ENCODE measurements around the gene PIK3CG. TPM values are rescaled to one million over a fixed set of nuclear protein-coding genes. Genes with fewer than 3 reads are reported as not detected.
A peak's percentile ranks its signal among the peaks of the same experiment; 100 is the strongest.

Gene PIK3CG
- polyA plus RNA-seq, 3 donors from 2014 or later: 21.3 to 65.0 (median 30.6) TPM

DNA sequence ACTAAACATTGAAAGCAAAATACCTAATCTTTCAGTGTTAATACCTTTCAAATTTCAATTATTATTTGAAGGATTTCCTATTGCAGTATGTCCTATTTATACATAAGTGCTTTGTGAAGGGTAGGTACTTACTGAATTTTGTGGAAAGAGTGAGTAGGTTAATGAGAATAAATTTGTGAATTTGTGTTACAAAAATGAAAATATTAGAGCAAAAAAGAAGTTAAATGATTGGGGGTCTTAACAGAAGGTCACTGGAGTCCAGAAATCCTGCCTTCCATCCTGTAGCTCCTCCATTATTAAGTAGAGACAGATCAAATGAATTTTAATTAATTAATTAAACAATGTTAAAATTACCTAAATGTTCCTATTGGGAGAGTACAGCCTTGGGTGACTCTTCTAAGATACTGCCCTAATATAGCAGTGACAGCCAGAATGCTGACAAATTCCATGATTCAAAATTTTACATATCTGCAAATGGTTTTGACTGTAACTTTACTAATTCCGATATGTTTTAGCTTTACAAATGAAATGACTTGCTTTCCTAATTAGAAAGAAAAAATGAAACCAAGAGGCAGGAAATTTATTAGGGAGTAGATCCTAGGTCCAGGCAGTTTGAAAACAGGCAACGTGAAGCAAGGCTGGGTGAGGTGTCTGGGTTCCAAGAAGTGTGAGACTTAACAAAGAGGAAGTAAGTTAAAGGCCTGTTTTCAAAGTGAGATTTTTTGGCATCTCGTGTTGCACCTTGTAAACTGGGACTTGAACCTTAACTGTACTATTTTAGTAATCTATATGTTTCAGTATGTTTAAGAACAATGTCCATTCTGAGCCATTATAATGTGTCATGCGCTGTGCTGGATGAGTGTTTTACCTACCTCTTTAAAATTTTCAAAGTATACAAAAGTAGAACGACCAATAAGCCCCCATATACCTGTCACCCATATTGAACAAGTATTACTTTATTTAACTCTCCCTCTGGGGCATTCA is 1.5 kb downstream of the PIK3CG start:
- peak overlapping the region; percentile 92 to 96 (median 94) for H3K27ac Mint-ChIP-seq
- H3K27me3 Mint-ChIP-seq (ENCODE audit: low read depth in 3 of 3): peaks cover 0 to 5% (median 0%) of the 10 kb centered on the region in 3 donors
- H3K4me1 Mint-ChIP-seq: peaks cover 90 to 92% of the 10 kb centered on the region in 2 donors
- peak overlapping the region; percentile 92 to 97 (median 97) for H3K4me3 Mint-ChIP-seq
- H3K36me3 Mint-ChIP-seq: peaks cover 22 to 36% (median 24%) of the 10 kb centered on the region in 3 donors
- no peaks in the 10 kb centered on the region for H3K9me3 Mint-ChIP-seq
- DNase-seq: peak; percentile 40 to 44 (median 42)

DNA sequence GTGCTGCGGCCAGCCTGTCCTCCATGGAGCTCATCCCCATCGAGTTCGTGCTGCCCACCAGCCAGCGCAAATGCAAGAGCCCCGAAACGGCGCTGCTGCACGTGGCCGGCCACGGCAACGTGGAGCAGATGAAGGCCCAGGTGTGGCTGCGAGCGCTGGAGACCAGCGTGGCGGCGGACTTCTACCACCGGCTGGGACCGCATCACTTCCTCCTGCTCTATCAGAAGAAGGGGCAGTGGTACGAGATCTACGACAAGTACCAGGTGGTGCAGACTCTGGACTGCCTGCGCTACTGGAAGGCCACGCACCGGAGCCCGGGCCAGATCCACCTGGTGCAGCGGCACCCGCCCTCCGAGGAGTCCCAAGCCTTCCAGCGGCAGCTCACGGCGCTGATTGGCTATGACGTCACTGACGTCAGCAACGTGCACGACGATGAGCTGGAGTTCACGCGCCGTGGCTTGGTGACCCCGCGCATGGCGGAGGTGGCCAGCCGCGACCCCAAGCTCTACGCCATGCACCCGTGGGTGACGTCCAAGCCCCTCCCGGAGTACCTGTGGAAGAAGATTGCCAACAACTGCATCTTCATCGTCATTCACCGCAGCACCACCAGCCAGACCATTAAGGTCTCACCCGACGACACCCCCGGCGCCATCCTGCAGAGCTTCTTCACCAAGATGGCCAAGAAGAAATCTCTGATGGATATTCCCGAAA is 2.7 kb downstream of the PIK3CG start:
- Mint-ChIP-seq H3K36me3 (peaks cover 32 to 46% (median 33%) of the 10 kb centered on the region in 3 donors), H3K9me3 (no peaks in the 10 kb centered on the region), H3K4me3 (peak overlapping the region in 4 of 5 donors; percentile 92 to 97 (median 97)), H3K27me3 (ENCODE audit: low read depth in 3 of 3) (peaks cover 0 to 5% (median 0%) of the 10 kb centered on the region in 3 donors), H3K27ac (peak overlapping the region; percentile 92 to 96 (median 94)), H3K4me1 (peaks cover 90 to 92% of the 10 kb centered on the region in 2 donors)
- no peak for DNase-seq

DNA sequence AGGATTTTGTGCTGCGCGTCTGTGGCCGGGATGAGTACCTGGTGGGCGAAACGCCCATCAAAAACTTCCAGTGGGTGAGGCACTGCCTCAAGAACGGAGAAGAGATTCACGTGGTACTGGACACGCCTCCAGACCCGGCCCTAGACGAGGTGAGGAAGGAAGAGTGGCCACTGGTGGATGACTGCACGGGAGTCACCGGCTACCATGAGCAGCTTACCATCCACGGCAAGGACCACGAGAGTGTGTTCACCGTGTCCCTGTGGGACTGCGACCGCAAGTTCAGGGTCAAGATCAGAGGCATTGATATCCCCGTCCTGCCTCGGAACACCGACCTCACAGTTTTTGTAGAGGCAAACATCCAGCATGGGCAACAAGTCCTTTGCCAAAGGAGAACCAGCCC is 3.3 kb downstream of the PIK3CG start:
- Mint-ChIP-seq H3K4me1 (peaks cover 90 to 92% of the 10 kb centered on the region in 2 donors), H3K27ac (peak overlapping the region; percentile 69 to 92 (median 78)), H3K4me3 (peak overlapping the region; percentile 45 to 80 (median 68)), H3K36me3 (peaks cover 33 to 49% (median 37%) of the 10 kb centered on the region in 3 donors), H3K27me3 (ENCODE audit: low read depth in 3 of 3) (peaks cover 0 to 6% (median 0%) of the 10 kb centered on the region in 3 donors), H3K9me3 (no peaks in the 10 kb centered on the region)
- no peak for DNase-seq

DNA sequence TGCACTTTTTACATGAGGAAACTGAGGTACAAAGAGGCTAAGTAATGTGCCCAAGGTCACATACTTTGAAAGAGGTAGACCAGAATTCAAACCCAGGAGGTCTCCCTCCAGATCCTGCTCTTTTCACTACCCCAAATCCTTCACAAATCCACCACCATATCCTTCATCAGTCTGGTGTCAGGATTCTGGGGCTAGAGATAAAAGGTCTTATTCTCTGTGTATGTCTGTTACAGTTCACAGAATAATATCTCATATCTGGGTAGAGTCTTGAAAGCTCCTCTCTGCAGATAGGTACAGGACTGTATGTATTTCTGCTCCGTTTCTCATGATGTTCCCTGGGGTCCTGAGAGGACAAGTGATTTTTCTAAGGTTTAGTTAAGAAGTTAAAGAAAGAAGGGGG is 4.9 kb downstream of the PIK3CG start:
- peak overlapping the region; percentile 63 to 80 (median 69) for H3K4me3 Mint-ChIP-seq
- peaks cover 88 to 92% of the 10 kb centered on the region in 2 donors for H3K4me1 Mint-ChIP-seq
- no peak for DNase-seq
- H3K27me3 Mint-ChIP-seq (ENCODE audit: low read depth in 3 of 3): peaks cover 0 to 7% (median 0%) of the 10 kb centered on the region in 3 donors
- peaks cover 47 to 65% (median 52%) of the 10 kb centered on the region in 3 donors for H3K36me3 Mint-ChIP-seq
- peak overlapping the region; percentile 52 to 90 (median 72) for H3K27ac Mint-ChIP-seq
- no peaks in the 10 kb centered on the region for H3K9me3 Mint-ChIP-seq

DNA sequence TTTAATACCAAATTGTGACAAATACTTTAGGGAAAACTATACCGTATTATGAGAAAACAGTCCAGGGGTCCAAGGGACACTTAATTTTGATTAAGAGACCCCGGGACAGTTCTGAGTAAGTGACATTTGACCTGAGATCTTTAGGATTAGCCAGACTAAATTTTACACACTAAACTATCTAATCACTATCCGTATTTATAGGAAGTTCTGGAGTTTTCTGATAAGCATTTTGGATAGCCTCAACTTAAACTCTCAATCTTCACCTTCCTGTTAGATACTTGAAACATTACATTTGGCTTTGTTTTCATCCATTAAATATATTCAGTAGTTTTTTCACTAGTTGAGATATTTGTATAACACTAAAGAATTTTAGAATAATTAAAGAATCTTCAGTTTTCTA is 5.4 kb downstream of the PIK3CG start:
- peaks cover 87 to 95% of the 10 kb centered on the region in 2 donors for H3K4me1 Mint-ChIP-seq
- H3K36me3 Mint-ChIP-seq: peaks cover 52 to 71% (median 56%) of the 10 kb centered on the region in 3 donors

DNA sequence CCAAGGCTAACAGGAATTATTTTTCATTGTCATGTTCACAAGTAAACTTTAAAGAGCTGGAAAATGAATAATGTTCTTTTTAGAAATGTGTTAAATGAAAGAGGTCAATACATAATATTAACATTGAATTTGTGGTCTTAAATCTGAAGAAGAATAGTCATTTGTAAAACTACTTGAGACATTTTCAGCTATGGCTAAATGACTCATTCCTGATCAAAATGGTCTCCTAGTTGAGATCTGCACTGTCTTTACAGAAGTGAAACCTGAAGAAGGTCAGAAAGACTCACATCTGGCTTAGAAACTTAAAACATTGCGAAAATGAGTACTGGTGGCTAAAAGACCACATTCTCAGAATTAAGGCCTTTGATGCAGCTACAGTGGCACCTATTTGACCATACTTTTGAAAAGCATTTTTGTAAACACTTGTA is 5.9 kb downstream of the PIK3CG start:
- Mint-ChIP-seq H3K9me3 (no peaks in the 10 kb centered on the region), H3K27ac (peak overlapping the region; percentile 52 to 82 (median 72)), H3K4me3 (peak overlapping the region; percentile 63 to 80 (median 69)), H3K27me3 (ENCODE audit: low read depth in 3 of 3) (peaks cover 0 to 2% (median 0%) of the 10 kb centered on the region in 3 donors), H3K36me3 (peaks cover 54 to 74% (median 58%) of the 10 kb centered on the region in 3 donors), H3K4me1 (peaks cover 86 to 97% of the 10 kb centered on the region in 2 donors)
- peak in 1 of 3 donors; percentile 33 for DNase-seq

More for the DNA sequence above, 5.4 kb downstream of the PIK3CG start:
- peak overlapping the region; percentile 63 to 80 (median 69) for H3K4me3 Mint-ChIP-seq
- peak overlapping the region; percentile 52 to 90 (median 72) for H3K27ac Mint-ChIP-seq
- no peaks in the 10 kb centered on the region for H3K9me3 Mint-ChIP-seq
- peaks cover 0 to 2% (median 0%) of the 10 kb centered on the region in 3 donors for H3K27me3 Mint-ChIP-seq (ENCODE audit: low read depth in 3 of 3)
- no peak for DNase-seq

DNA sequence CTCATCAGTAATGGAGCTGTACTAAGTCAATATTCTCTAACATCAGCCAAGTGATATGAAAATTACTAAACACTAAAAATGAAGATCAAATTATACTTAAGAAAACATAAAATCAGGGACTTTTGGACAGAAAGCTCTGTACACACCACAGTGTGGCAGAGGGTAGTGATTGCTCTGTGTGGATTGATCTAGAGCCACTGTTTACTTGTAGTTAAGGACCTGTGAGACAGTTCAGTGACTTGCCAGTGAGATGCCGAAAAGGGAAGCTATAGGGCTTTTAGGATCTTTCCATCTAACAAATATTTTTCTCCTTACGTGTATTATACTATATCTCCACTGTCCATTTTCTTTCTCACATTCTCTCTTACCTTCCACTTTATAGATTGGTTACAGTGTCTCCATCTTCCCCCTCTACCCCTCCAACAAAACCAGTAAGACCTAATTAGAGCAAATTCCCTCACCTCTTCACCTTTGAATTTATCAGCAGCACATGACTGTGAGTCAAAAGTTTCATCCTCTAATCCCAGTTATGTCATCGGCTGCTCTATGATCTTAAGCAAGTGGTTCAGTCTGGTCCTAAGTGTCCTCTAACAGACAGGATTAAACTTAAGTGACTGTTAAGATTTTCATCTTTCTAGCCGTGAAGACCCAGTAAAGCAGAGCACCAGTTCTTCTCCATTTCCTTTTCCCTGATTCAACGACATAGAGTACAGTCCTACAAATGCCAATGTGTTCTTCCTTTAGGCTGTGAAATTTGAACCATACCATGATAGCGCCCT is 6.9 kb downstream of the PIK3CG start:
- Mint-ChIP-seq H3K9me3 (no peaks in the 10 kb centered on the region), H3K4me1 (peaks cover 84 to 92% of the 10 kb centered on the region in 2 donors), H3K27ac (peak overlapping the region; percentile 52 to 82 (median 72)), H3K27me3 (ENCODE audit: low read depth in 3 of 3) (peaks cover 0 to 2% (median 0%) of the 10 kb centered on the region in 3 donors), H3K36me3 (peaks cover 54 to 74% (median 55%) of the 10 kb centered on the region in 3 donors), H3K4me3 (peak overlapping the region; percentile 63 to 80 (median 69))
- DNase-seq: no peak

DNA sequence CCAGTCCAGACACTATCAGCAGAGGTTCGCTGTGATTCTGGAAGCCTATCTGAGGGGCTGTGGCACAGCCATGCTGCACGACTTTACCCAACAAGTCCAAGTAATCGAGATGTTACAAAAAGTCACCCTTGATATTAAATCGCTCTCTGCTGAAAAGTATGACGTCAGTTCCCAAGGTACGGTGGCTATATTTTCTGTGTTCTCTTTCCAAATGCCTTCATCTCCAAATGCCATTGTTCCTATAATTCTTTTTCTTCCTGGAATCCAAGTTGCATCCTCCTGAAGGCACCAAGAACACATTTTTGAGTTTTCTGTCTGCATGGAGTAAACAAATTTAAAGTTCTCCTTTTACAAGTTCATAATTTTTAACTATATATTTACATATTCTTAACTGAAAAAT is 7.7 kb downstream of the PIK3CG start:
- H3K4me1 Mint-ChIP-seq: peaks cover 84 to 92% of the 10 kb centered on the region in 2 donors
- H3K36me3 Mint-ChIP-seq: peaks cover 51 to 74% (median 53%) of the 10 kb centered on the region in 3 donors

DNA sequence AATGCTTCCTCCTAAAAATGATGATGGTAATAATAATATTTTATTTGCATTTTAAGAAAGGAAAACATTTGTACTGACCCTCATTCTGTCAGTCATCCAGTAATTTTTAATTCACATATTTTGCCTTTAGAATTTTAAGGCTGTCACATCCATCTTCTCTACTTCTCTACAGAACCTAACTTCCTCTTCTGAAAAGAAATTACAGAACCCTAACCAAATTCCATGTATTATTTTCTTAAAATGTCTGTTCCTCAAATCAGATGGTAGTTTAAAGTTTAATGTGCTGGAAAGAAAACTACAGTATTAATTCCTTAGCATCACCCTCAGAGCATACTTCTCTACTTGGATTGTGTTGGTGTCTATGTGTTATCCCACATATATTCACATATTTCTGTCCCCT is 9.0 kb downstream of the PIK3CG start:
- Mint-ChIP-seq H3K9me3 (no peaks in the 10 kb centered on the region), H3K27ac (peak overlapping the region in 5 of 6 donors; percentile 0 to 74 (median 46)), H3K27me3 (ENCODE audit: low read depth in 3 of 3) (peaks cover 0 to 2% (median 0%) of the 10 kb centered on the region in 3 donors), H3K36me3 (peaks cover 51 to 73% (median 59%) of the 10 kb centered on the region in 3 donors), H3K4me1 (peaks cover 83 to 93% of the 10 kb centered on the region in 2 donors), H3K4me3 (peak overlapping the region in 3 of 5 donors; percentile 13 to 56 (median 14))
- no peak for DNase-seq

More for the DNA sequence above, 7.7 kb downstream of the PIK3CG start:
- H3K4me3 Mint-ChIP-seq: peak overlapping the region; percentile 63 to 80 (median 69)
- no peak for DNase-seq
- H3K27me3 Mint-ChIP-seq (ENCODE audit: low read depth in 3 of 3): peaks cover 0 to 2% (median 0%) of the 10 kb centered on the region in 3 donors
- no peaks in the 10 kb centered on the region for H3K9me3 Mint-ChIP-seq
- H3K27ac Mint-ChIP-seq: peak overlapping the region; percentile 52 to 82 (median 72)

DNA sequence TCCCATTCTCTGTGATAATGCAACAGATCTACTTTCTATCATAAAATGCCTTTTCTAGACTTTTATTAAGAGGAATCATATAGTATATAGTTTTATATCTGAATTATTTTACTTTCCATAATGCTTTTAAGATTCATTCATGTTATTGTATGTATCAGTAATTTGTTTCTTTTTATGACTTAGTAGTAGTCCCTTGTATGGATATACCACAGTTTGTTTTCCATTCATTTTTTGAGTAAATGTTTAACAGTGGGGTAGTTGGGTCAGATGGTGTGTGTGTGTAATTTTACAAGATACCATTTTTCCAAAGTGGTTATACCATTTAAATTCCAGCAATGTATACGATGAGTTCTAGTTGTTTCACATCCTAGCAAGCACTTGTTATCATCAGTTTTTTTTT is 10.4 kb downstream of the PIK3CG start:
- Mint-ChIP-seq H3K9me3 (no peaks in the 10 kb centered on the region), H3K36me3 (peaks cover 48 to 73% (median 58%) of the 10 kb centered on the region in 3 donors), H3K4me3 (peak overlapping the region in 1 of 5 donors; percentile 50), H3K4me1 (peaks cover 76 to 92% of the 10 kb centered on the region in 2 donors), H3K27me3 (ENCODE audit: low read depth in 3 of 3) (peaks cover 0 to 2% (median 0%) of the 10 kb centered on the region in 3 donors), H3K27ac (peak overlapping the region in 1 of 6 donors; percentile 63)
- DNase-seq: no peak

DNA sequence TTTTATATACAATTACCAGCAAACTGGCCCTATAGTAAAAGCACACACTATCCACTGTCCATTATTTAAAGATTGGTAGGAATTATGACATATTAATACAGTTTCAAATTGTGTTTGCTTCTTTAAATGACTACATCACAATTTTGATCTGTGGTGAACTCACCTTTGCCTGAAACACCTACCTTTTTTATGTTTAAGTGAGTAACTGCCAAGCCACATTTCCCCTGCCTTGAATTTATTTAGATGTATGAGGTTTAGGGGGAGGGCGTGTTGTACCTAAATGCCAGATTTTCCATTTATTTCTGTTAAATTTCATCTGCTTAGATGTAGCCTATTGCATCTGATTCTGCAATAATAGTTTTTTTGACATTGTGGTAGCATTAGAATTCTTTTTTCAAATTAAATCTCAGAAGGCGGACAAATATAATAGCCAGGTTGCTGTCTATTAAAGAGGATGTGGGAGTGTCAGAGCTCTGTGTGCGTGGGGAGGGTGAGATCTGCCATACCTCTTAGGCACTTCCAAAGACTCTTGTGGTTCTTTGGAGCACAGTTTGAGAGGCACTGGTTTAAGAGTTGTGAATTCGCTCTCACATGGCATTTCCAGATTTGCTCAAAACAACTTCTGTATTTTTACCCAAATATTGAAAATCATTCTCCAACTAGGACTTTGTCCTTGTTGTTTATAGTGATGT is 13.8 kb downstream of the PIK3CG start:
- peak overlapping the region; percentile 56 to 81 (median 74) for H3K27ac Mint-ChIP-seq
- no peaks in the 10 kb centered on the region for H3K9me3 Mint-ChIP-seq
- H3K4me3 Mint-ChIP-seq: peak overlapping the region; percentile 38 to 56 (median 46)
- peaks cover 52 to 77% (median 55%) of the 10 kb centered on the region in 3 donors for H3K36me3 Mint-ChIP-seq
- no peak for DNase-seq
- H3K27me3 Mint-ChIP-seq (ENCODE audit: low read depth in 3 of 3): peaks cover 0 to 2% (median 0%) of the 10 kb centered on the region in 3 donors
- H3K4me1 Mint-ChIP-seq: peaks cover 48 to 82% of the 10 kb centered on the region in 2 donors

DNA sequence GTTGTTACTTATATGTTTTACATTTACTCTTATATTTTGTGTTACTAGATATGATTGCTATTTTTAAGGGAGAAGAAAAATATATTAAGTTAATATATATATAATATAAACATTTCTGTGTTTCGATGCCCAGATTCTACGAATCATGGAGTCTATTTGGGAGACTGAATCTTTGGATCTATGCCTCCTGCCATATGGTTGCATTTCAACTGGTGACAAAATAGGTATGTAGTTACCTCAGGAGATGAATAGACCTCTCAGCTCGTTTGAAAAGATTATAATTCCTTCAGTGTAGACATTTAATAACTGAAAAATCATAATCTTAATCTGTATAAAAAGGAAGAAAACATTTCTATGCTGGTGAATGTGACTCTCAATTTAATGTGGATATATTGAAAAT is 16.9 kb downstream of the PIK3CG start:
- Mint-ChIP-seq H3K36me3 (peaks cover 48 to 82% (median 59%) of the 10 kb centered on the region in 3 donors), H3K4me3 (no peak overlapping the region), H3K9me3 (no peaks in the 10 kb centered on the region), H3K27ac (peak overlapping the region in 2 of 6 donors; percentile 42 to 48), H3K27me3 (ENCODE audit: low read depth in 3 of 3) (peaks cover 0 to 2% (median 0%) of the 10 kb centered on the region in 3 donors), H3K4me1 (peaks cover 35 to 71% of the 10 kb centered on the region in 2 donors)
- DNase-seq: no peak
